22Rv1 (cell line): Measurements from ENCODE around the gene ANKH.

Experiments used
- CTCF ChIP-seq: fragments of 450-650 bp; IDR thresholded peaks from 2 replicates; pipeline ENCODE4 v1.5.1; 2017; ENCODE audit warnings: mild to moderate bottlenecking
- ZFX ChIP-seq: fragments of 450-650 bp; IDR thresholded peaks from 2 replicates; pipeline ENCODE4 v1.6.1; 2017; ENCODE audit warnings: antibody characterized with exemption, borderline replicate concordance

GRCh38 chr5:14807471-14807870, 64.1 kb downstream of the ANKH start:
- TF ChIP-seq CTCF (no peak), ZFX (no peak)
